WTC11 (cell line): Measurements from ENCODE around the gene GNAL. TPM values are rescaled to one million over a fixed set of nuclear protein-coding genes. Genes with fewer than 3 reads are reported as not detected.

Source experiments
- ATAC-seq: fragments of 200-7000 bp; cut with Tn5 transposase; 2 replicates; pipeline ENCODE4 v1.10.0; 2021; ENCODE audit warnings: mild to moderate bottlenecking, moderate library complexity
- CTCF ChIA-PET: fragments of 300-600 bp; sonication (Branson Sonifier 250); formaldehyde crosslinking; loops from one replicate; lab custom pipeline; 2021; ENCODE audit warnings: antibody characterized with exemption; lab: Charles Lee
- POLR2A ChIA-PET: fragments of 350-600 bp; sonication (Branson Sonifier 250); formaldehyde crosslinking; loops from one replicate; lab custom pipeline; 2021; ENCODE audit warnings: antibody characterized with exemption; lab: Charles Lee
- DNase-seq: peaks from one replicate; pipeline ENCODE4 v3.0.0; 2021; ENCODE audit warnings: low spot score
- H3K27ac Mint-ChIP-seq: 2 replicates; pipeline ENCODE4 v1.8.0; 2021; ENCODE audit warnings: mixed read lengths
- H3K27me3 Mint-ChIP-seq: 2 replicates; pipeline ENCODE4 v1.8.0; 2021; ENCODE audit warnings: low read depth, mild to moderate bottlenecking, moderate library complexity, mixed read lengths
- H3K36me3 Mint-ChIP-seq: 2 replicates; pipeline ENCODE4 v1.8.0; 2021; ENCODE audit warnings: mixed read lengths
- H3K4me1 Mint-ChIP-seq: 2 replicates; pipeline ENCODE4 v1.8.0; 2022; ENCODE audit warnings: mixed read lengths
- H3K4me3 Mint-ChIP-seq: 2 replicates; pipeline ENCODE4 v1.8.0; 2021; ENCODE audit warnings: mild to moderate bottlenecking, moderate library complexity, mixed read lengths
- H3K9me3 Mint-ChIP-seq: 2 replicates; pipeline ENCODE4 v1.8.0; 2021; ENCODE audit warnings: mixed read lengths
- ATF1 ChIP-seq: sonication (generic); formaldehyde crosslinking; IDR thresholded peaks from 2 replicates; pipeline ENCODE4 v1.8.1; 2023; ENCODE audit warnings: mild to moderate bottlenecking, moderate library complexity, missing genetic modification reagents
- CBFB ChIP-seq: sonication (generic); formaldehyde crosslinking; IDR thresholded peaks from 2 replicates; pipeline ENCODE4 v1.8.1; 2022; ENCODE audit warnings: mild to moderate bottlenecking, low read depth, missing genetic modification reagents
- CREM ChIP-seq: sonication (generic); formaldehyde crosslinking; IDR thresholded peaks from 2 replicates; pipeline ENCODE4 v1.8.1; 2022; ENCODE audit warnings: mild to moderate bottlenecking, missing genetic modification reagents, moderate library complexity
- CTCF ChIP-seq: fragments of 200-600 bp; IDR thresholded peaks from 2 replicates; pipeline ENCODE4 v1.8.0; 2022; ENCODE audit warnings: antibody characterized with exemption
- FOXP4 ChIP-seq: sonication (generic); formaldehyde crosslinking; IDR thresholded peaks from 2 replicates; pipeline ENCODE4 v1.8.0; 2022; ENCODE audit warnings: mild to moderate bottlenecking, missing genetic modification reagents
- GABPB1 ChIP-seq: sonication (generic); formaldehyde crosslinking; IDR thresholded peaks from 2 replicates; pipeline ENCODE4 v1.8.1; 2023; ENCODE audit warnings: mild to moderate bottlenecking, missing genetic modification reagents
- GTF2I ChIP-seq: fragments of 250-450 bp; sonication (Bioruptor Pico); conservative IDR thresholded peaks from 2 replicates; pipeline ENCODE4 v1.4.0; 2021; ENCODE audit warnings: mild to moderate bottlenecking
- HMGA2 ChIP-seq: fragments of 250-450 bp; sonication (Bioruptor Pico); IDR thresholded peaks from 2 replicates; pipeline ENCODE4 v1.4.0; 2021; ENCODE audit warnings: mild to moderate bottlenecking, moderate library complexity
- JUN ChIP-seq: sonication (generic); formaldehyde crosslinking; IDR thresholded peaks from 2 replicates; pipeline ENCODE4 v1.8.0; 2023; ENCODE audit warnings: mild to moderate bottlenecking, missing genetic modification reagents
- KAT7 ChIP-seq: sonication (generic); formaldehyde crosslinking; IDR thresholded peaks from 2 replicates; pipeline ENCODE4 v1.8.1; 2023; ENCODE audit warnings: missing genetic modification reagents, mild to moderate bottlenecking, borderline replicate concordance
- NFYB ChIP-seq: sonication (generic); formaldehyde crosslinking; conservative IDR thresholded peaks from 2 replicates; pipeline ENCODE4 v1.8.0; 2022; ENCODE audit warnings: low read depth, missing genetic modification reagents
- RORB ChIP-seq: fragments of 250-450 bp; sonication (Bioruptor Pico); IDR thresholded peaks from 2 replicates; pipeline ENCODE4 v1.9.0; 2021; ENCODE audit warnings: mild to moderate bottlenecking
- TEAD4 ChIP-seq: sonication (generic); formaldehyde crosslinking; IDR thresholded peaks from 2 replicates; pipeline ENCODE4 v1.8.0; 2022; ENCODE audit warnings: mild to moderate bottlenecking, missing genetic modification reagents
- TP53 ChIP-seq: sonication (generic); formaldehyde crosslinking; IDR thresholded peaks from 2 replicates; pipeline ENCODE4 v1.8.1; 2023; ENCODE audit warnings: mild to moderate bottlenecking, missing genetic modification reagents
- ZNF232 ChIP-seq: sonication (generic); formaldehyde crosslinking; IDR thresholded peaks from 2 replicates; pipeline ENCODE4 v1.8.0; 2022; ENCODE audit warnings: mild to moderate bottlenecking, missing genetic modification reagents
- ZNF423 ChIP-seq: fragments of 250-450 bp; sonication (Bioruptor Pico); IDR thresholded peaks from 2 replicates; pipeline ENCODE4 v2.1.2; 2022; ENCODE audit warnings: mild to moderate bottlenecking, moderate library complexity
- total RNA-seq: library from RNA; stranded (reverse); gene quantifications from 3 replicates; pipeline ENCODE4 v1.2.3, GENCODE V29; 2021
- TF ChIP-seq, protein P1 (sequence below): sonication (generic); formaldehyde crosslinking; IDR thresholded peaks from 2 replicates; pipeline ENCODE4 v1.8.0; 2023; ENCODE audit warnings: missing genetic modification reagents, mild to moderate bottlenecking, borderline replicate concordance
- TF ChIP-seq, protein P2 (sequence below): sonication (generic); formaldehyde crosslinking; IDR thresholded peaks from 2 replicates; pipeline ENCODE4 v1.8.1; 2022; ENCODE audit warnings: low read depth, mild to moderate bottlenecking, moderate library complexity, missing genetic modification reagents, borderline replicate concordance
- TF ChIP-seq, protein P3 (sequence below): sonication (generic); formaldehyde crosslinking; IDR thresholded peaks from 2 replicates; pipeline ENCODE4 v1.8.1; 2022; ENCODE audit warnings: mild to moderate bottlenecking, missing genetic modification reagents, moderate library complexity, borderline replicate concordance
- TF ChIP-seq, protein P4 (sequence below): sonication (generic); formaldehyde crosslinking; IDR thresholded peaks from 2 replicates; pipeline ENCODE4 v1.8.0; 2022; ENCODE audit warnings: mild to moderate bottlenecking, missing genetic modification reagents

The GNAL gene
- total RNA-seq, 1 experiment from 2014 or later = 22.3 TPM

GRCh38 chr18:11799066-11799465 lies 110.0 kb downstream of the GNAL start (continued):
- TF ChIP-seq ATF1 (CRISPR knock-in tag) = no peak
- TF ChIP-seq GABPB1 = no peak

GRCh38 chr18:11800566-11801334 lies 111.7 kb downstream of the GNAL start:
- TF ChIP-seq JUN (CRISPR knock-in tag) (no peak), RORB (CRISPR knock-in tag) (no peak), GTF2I (CRISPR knock-in tag) (no peak), TP53 (CRISPR knock-in tag) (no peak), ZNF232 (CRISPR knock-in tag) (no peak), TEAD4 (CRISPR knock-in tag) (no peak), CTCF (no peak), HMGA2 (no peak)
- TF ChIP-seq, protein P1, sequence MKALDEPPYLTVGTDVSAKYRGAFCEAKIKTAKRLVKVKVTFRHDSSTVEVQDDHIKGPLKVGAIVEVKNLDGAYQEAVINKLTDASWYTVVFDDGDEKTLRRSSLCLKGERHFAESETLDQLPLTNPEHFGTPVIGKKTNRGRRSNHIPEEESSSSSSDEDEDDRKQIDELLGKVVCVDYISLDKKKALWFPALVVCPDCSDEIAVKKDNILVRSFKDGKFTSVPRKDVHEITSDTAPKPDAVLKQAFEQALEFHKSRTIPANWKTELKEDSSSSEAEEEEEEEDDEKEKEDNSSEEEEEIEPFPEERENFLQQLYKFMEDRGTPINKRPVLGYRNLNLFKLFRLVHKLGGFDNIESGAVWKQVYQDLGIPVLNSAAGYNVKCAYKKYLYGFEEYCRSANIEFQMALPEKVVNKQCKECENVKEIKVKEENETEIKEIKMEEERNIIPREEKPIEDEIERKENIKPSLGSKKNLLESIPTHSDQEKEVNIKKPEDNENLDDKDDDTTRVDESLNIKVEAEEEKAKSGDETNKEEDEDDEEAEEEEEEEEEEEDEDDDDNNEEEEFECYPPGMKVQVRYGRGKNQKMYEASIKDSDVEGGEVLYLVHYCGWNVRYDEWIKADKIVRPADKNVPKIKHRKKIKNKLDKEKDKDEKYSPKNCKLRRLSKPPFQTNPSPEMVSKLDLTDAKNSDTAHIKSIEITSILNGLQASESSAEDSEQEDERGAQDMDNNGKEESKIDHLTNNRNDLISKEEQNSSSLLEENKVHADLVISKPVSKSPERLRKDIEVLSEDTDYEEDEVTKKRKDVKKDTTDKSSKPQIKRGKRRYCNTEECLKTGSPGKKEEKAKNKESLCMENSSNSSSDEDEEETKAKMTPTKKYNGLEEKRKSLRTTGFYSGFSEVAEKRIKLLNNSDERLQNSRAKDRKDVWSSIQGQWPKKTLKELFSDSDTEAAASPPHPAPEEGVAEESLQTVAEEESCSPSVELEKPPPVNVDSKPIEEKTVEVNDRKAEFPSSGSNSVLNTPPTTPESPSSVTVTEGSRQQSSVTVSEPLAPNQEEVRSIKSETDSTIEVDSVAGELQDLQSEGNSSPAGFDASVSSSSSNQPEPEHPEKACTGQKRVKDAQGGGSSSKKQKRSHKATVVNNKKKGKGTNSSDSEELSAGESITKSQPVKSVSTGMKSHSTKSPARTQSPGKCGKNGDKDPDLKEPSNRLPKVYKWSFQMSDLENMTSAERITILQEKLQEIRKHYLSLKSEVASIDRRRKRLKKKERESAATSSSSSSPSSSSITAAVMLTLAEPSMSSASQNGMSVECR (CRISPR knock-in tag) = no peak
- TF ChIP-seq, protein P2, sequence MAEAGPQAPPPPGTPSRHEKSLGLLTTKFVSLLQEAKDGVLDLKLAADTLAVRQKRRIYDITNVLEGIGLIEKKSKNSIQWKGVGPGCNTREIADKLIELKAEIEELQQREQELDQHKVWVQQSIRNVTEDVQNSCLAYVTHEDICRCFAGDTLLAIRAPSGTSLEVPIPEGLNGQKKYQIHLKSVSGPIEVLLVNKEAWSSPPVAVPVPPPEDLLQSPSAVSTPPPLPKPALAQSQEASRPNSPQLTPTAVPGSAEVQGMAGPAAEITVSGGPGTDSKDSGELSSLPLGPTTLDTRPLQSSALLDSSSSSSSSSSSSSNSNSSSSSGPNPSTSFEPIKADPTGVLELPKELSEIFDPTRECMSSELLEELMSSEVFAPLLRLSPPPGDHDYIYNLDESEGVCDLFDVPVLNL (CRISPR knock-in tag) = no peak
- TF ChIP-seq, protein P3, sequence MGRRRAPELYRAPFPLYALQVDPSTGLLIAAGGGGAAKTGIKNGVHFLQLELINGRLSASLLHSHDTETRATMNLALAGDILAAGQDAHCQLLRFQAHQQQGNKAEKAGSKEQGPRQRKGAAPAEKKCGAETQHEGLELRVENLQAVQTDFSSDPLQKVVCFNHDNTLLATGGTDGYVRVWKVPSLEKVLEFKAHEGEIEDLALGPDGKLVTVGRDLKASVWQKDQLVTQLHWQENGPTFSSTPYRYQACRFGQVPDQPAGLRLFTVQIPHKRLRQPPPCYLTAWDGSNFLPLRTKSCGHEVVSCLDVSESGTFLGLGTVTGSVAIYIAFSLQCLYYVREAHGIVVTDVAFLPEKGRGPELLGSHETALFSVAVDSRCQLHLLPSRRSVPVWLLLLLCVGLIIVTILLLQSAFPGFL (CRISPR knock-in tag) = no peak
- ATAC-seq (no peak), DNase-seq (no peak)
- H3K27ac Mint-ChIP-seq = no peak overlapping the region
- H3K27me3 Mint-ChIP-seq = no peaks in the 10 kb centered on the region
- peaks cover 3% of the 10 kb centered on the region for H3K36me3 Mint-ChIP-seq
- no peak overlapping the region for H3K4me3 Mint-ChIP-seq
- POLR2A ChIA-PET = no interaction called here
- H3K4me1 Mint-ChIP-seq = peaks cover 20% of the 10 kb centered on the region
- H3K9me3 Mint-ChIP-seq = no peaks in the 10 kb centered on the region
- CTCF ChIA-PET = no interaction called here

- ATAC-seq = no peak
- no peak for DNase-seq
- no peak overlapping the region for H3K27ac Mint-ChIP-seq
- H3K4me1 Mint-ChIP-seq = peaks cover 29% of the 10 kb centered on the region
- no peaks in the 10 kb centered on the region; the same call in 1 of the 2 replicates for H3K36me3 Mint-ChIP-seq
- CTCF ChIA-PET = no interaction called here
- H3K4me3 Mint-ChIP-seq = no peak overlapping the region
- no peaks in the 10 kb centered on the region for H3K27me3 Mint-ChIP-seq
- POLR2A ChIA-PET = no interaction called here
- H3K9me3 Mint-ChIP-seq = no peaks in the 10 kb centered on the region
- TF ChIP-seq FOXP4 (CRISPR knock-in tag) (no peak), CREM (CRISPR knock-in tag) (no peak), KAT7 (CRISPR knock-in tag) (no peak), NFYB (CRISPR knock-in tag) (no peak), CBFB (CRISPR knock-in tag) (no peak), RORB (CRISPR knock-in tag) (no peak), ZNF423 (CRISPR knock-in tag) (no peak)
- TF ChIP-seq, protein P4, sequence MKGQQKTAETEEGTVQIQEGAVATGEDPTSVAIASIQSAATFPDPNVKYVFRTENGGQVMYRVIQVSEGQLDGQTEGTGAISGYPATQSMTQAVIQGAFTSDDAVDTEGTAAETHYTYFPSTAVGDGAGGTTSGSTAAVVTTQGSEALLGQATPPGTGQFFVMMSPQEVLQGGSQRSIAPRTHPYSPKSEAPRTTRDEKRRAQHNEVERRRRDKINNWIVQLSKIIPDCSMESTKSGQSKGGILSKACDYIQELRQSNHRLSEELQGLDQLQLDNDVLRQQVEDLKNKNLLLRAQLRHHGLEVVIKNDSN (CRISPR knock-in tag) = no peak
Measured at GRCh38 chr18:11801573-11801972, 112.5 kb downstream of the GNAL start.
